ENCODE data around the gene GTSE1. TPM values are rescaled to one million over a fixed set of nuclear protein-coding genes. Genes with fewer than 3 reads are reported as not detected.

The GTSE1 gene
- total RNA-seq, 1 donor from 2014 or later, result 29.7 TPM

DNA sequence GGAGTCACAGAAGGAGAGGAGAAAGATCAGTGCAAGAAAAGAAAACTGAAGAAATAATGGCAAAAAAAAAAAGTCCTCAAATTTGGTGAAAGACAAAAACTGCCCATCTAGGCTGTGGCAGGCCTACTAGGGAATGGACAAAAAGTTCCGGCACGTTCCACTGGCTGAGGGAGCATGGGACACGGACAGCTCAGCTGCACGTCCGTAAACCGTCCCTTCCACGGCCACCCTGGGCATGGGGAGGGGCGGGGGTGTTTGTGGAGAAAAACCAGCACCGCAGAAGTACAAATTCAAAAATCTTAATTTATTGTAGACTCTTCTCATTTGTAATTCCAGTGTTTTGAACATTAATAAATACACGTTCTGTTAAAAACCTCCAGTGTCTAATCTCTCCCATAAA is 64.2 kb downstream of the GTSE1 start:
- H3K79me2 ChIP-seq (ENCODE audit: low read depth), result no peaks in the 10 kb centered on the region
- H3K36me3 Mint-ChIP-seq, result peaks cover 16% of the 10 kb centered on the region
- no peak overlapping the region for H3K27ac ChIP-seq
- H3K9me3 Mint-ChIP-seq, result no peaks in the 10 kb centered on the region
- no peak overlapping the region for H3K9ac ChIP-seq
- no peak overlapping the region for H3K4me3 Mint-ChIP-seq
- H3F3A ChIP-seq (ENCODE audit: low read depth), result no peaks in the 10 kb centered on the region
- H3K4me2 ChIP-seq, result no peak overlapping the region
- peaks cover 5% of the 10 kb centered on the region for H3K27me3 Mint-ChIP-seq (ENCODE audit: insufficient read depth, low read depth)
- H2AFZ ChIP-seq (replicated peaks), result no peak overlapping the region
- H4K20me1 ChIP-seq (ENCODE audit: low read depth), result no peaks in the 10 kb centered on the region
- H3K9me3 ChIP-seq (ENCODE audit: low read depth), result no peaks in the 10 kb centered on the region
- no peaks in the 10 kb centered on the region for H3K4me1 Mint-ChIP-seq
- no peak for TF ChIP-seq EZH2phosphoT487 (IDR thresholded peaks at IDR 0.05)
- TF ChIP-seq EZH2 (IDR thresholded peaks at IDR 0.05), result no peak
- TF ChIP-seq, protein P1, sequence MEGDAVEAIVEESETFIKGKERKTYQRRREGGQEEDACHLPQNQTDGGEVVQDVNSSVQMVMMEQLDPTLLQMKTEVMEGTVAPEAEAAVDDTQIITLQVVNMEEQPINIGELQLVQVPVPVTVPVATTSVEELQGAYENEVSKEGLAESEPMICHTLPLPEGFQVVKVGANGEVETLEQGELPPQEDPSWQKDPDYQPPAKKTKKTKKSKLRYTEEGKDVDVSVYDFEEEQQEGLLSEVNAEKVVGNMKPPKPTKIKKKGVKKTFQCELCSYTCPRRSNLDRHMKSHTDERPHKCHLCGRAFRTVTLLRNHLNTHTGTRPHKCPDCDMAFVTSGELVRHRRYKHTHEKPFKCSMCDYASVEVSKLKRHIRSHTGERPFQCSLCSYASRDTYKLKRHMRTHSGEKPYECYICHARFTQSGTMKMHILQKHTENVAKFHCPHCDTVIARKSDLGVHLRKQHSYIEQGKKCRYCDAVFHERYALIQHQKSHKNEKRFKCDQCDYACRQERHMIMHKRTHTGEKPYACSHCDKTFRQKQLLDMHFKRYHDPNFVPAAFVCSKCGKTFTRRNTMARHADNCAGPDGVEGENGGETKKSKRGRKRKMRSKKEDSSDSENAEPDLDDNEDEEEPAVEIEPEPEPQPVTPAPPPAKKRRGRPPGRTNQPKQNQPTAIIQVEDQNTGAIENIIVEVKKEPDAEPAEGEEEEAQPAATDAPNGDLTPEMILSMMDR (IDR thresholded peaks at IDR 0.05), result no peak
- no peak for DNase-seq (ENCODE audit: low spot score)
- no peak overlapping the region for H3K4me3 ChIP-seq
- no peaks in the 10 kb centered on the region for H3K36me3 ChIP-seq
- no peaks in the 10 kb centered on the region for H3K4me1 ChIP-seq
- no peak overlapping the region for H3K27ac Mint-ChIP-seq
- no peaks in the 10 kb centered on the region for H3K27me3 ChIP-seq

DNA sequence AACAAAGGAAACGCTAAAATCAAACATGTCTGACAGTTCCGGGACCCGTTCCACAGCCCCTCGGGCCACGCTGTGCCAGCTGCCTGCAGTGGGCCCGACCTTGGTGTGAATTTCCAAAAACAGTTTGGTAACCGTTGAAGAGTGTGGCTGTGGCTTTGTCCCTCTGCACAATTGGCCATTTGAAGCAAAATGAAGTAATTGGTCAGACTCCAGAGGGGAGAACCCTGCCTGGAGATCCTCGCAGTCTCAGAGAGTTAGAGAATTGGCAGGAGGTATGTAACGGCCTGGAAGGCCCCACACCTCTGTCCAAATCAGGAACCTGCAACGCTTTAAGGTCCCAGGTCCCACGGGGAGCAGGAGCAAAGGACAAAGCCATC is 65.1 kb downstream of the GTSE1 start:
- H3K4me3 ChIP-seq, result no peak overlapping the region
- Mint-ChIP-seq H3K27me3 (ENCODE audit: insufficient read depth, low read depth) (peaks cover 5% of the 10 kb centered on the region), H3K36me3 (peaks cover 16% of the 10 kb centered on the region), H3K27ac (no peak overlapping the region), H3K9me3 (no peaks in the 10 kb centered on the region), H3K4me3 (no peak overlapping the region), H3K4me1 (no peaks in the 10 kb centered on the region)
- no peaks in the 10 kb centered on the region for H3K79me2 ChIP-seq (ENCODE audit: low read depth)
- DNase-seq (ENCODE audit: low spot score), result no peak
- TF ChIP-seq, protein P1 (IDR thresholded peaks at IDR 0.05), result no peak
- TF ChIP-seq EZH2 (IDR thresholded peaks at IDR 0.05) (no peak), EZH2phosphoT487 (IDR thresholded peaks at IDR 0.05) (no peak)
- no peaks in the 10 kb centered on the region for H3K9me3 ChIP-seq (ENCODE audit: low read depth)
- no peaks in the 10 kb centered on the region for H4K20me1 ChIP-seq (ENCODE audit: low read depth)
- no peak overlapping the region for H3K9ac ChIP-seq
- H3K27ac ChIP-seq, result no peak overlapping the region
- H3K4me2 ChIP-seq, result no peak overlapping the region
- H2AFZ ChIP-seq (replicated peaks), result no peak overlapping the region
- H3K4me1 ChIP-seq, result no peaks in the 10 kb centered on the region
- H3F3A ChIP-seq (ENCODE audit: low read depth), result no peaks in the 10 kb centered on the region
- no peaks in the 10 kb centered on the region for H3K36me3 ChIP-seq
- no peaks in the 10 kb centered on the region for H3K27me3 ChIP-seq

DNA sequence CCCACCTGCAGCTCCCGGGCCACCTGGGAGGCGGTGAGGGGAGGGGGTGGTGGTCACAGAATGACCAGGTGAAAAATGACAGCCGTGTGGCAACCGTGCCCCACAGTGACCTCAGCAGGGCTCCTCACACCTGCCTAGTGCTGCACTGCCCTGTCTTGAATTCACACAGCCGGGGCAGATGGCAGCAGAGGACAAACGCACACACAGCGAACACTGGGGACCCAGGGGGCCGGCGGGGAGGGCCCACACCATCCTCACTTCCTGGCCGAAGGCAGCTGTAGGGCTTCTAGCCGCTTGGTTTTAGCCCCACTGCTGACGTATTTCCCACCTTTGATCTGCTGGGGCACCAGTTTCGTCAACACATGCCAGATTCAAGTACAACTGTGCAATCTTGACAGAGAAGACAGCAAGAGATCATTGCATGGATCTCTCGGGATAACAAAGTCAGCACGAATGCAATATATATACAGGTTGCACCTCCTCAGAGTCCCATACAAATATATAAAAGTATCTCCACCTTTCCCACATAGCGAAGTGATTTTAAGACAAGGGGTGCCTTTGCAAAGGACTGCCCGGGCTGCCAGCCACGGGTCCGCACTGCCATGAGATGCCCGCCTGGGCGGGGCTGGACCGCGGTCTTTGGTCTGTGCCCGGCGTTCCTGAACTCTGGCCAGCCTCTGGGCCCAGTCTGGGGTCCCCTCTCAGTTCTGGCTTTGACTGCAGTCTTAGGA is 65.7 kb downstream of the GTSE1 start:
- Histone ChIP-seq H3K4me2 (no peak overlapping the region), H3K27ac (no peak overlapping the region), H3K27me3 (no peaks in the 10 kb centered on the region), H3K79me2 (ENCODE audit: low read depth) (no peaks in the 10 kb centered on the region), H3K9ac (no peak overlapping the region), H2AFZ (replicated peaks) (no peak overlapping the region), H3F3A (ENCODE audit: low read depth) (no peaks in the 10 kb centered on the region), H3K9me3 (ENCODE audit: low read depth) (no peaks in the 10 kb centered on the region), H3K4me3 (no peak overlapping the region), H4K20me1 (ENCODE audit: low read depth) (no peaks in the 10 kb centered on the region), H3K36me3 (no peaks in the 10 kb centered on the region), H3K4me1 (no peaks in the 10 kb centered on the region)
- Mint-ChIP-seq H3K9me3 (no peaks in the 10 kb centered on the region), H3K27ac (no peak overlapping the region), H3K4me1 (no peaks in the 10 kb centered on the region), H3K27me3 (ENCODE audit: insufficient read depth, low read depth) (peaks cover 5% of the 10 kb centered on the region), H3K4me3 (no peak overlapping the region), H3K36me3 (peaks cover 16% of the 10 kb centered on the region)
- TF ChIP-seq, protein P1 (IDR thresholded peaks at IDR 0.05), result no peak
- TF ChIP-seq EZH2 (IDR thresholded peaks at IDR 0.05) (no peak), EZH2phosphoT487 (IDR thresholded peaks at IDR 0.05) (no peak)
- DNase-seq (ENCODE audit: low spot score), result no peak
